Left lung (tissue), 10 donors: ENCODE data around the gene SEPTIN2. TPM values are rescaled to one million over a fixed set of nuclear protein-coding genes. Genes with fewer than 3 reads are reported as not detected.

Experiments used
- ATAC-seq: fragments of 200-7000 bp; cut with Tn5 transposase; one replicate; pipeline ENCODE4 v1.9.1; 2020; ENCODE audit warnings: moderate library complexity
- DNase-seq, 4 donors: peaks; one replicate each; pipeline ENCODE4 v3.0.0-alpha.2; 2013 to 2020
- H3K27ac ChIP-seq, 2 donors: fragments of 200-600 bp; sonication (generic) in 1 of 2; one replicate each; pipeline versions ENCODE4 v1.5.0 to v1.8.0; 2020 to 2021
- H3K27me3 ChIP-seq, 2 donors: fragments of 200-600 bp; sonication (generic) in 1 of 2; one replicate each; pipeline versions ENCODE4 v1.5.0 to v1.8.0; 2020 to 2021
- H3K36me3 ChIP-seq, 2 donors: fragments of 200-600 bp; sonication (generic) in 1 of 2; one replicate each; pipeline versions ENCODE4 v1.5.0 to v1.8.0; 2020 to 2021
- H3K4me1 ChIP-seq, 2 donors: fragments of 200-600 bp; one replicate each; pipeline ENCODE4 v1.8.0; 2021
- H3K4me3 ChIP-seq, 2 donors: fragments of 200-600 bp; sonication (generic) in 1 of 2; one replicate each; pipeline versions ENCODE4 v1.5.0 to v1.8.0; 2020 to 2021; ENCODE audit warnings: mild to moderate bottlenecking in 1 of 2
- H3K9me3 ChIP-seq, 2 donors: fragments of 200-600 bp; sonication (generic) in 1 of 2; one replicate each; pipeline versions ENCODE4 v1.5.0 to v1.8.0; 2020 to 2021
- CTCF ChIP-seq, 2 donors: fragments of 200-600 bp; sonication (generic) in 1 of 2; IDR thresholded peaks; one replicate each; pipeline versions ENCODE4 v1.5.0 to v1.8.0; 2021; ENCODE audit warnings: antibody characterized with exemption in 2 of 2
- intact Hi-C, 2 donors: fragments of 100-400 bp; cut with DNase I; formaldehyde crosslinking; loops; one replicate each; pipeline versions ENCODE4 v1.11.2 to v1.14.2; 2022
- polyA plus RNA-seq, 6 donors: library from polyadenylated mRNA; unstranded; fragments of 120-200 nt; gene quantifications; one replicate each; pipeline ENCODE4 v1.2.1, GENCODE V29; 2013; ENCODE audit not compliant: insufficient read length in 6 of 6
- total RNA-seq, 2 donors: library from RNA; stranded (reverse); fragmentation: NEBNext Ultra II Directional; extraction: Animal tissue kit (Norgen Biotek cat#: 25700); gene quantifications; one replicate each; pipeline ENCODE4 v1.2.1, GENCODE V29; 2021
- donor health status: DM: no; HTN: yes; CAD: no.
- donor health status: DM: no; HTN: no; CAD: no.

The SEPTIN2 gene
- total and polyA plus RNA-seq, 8 donors = 320 to 593 (median 541) TPM

- H3K27me3 ChIP-seq = no peaks in the 10 kb centered on the region
- no peak for ATAC-seq
These were observed 6.8 kb upstream of the SEPTIN2 start for GRCh38 chr2:241308832-241309500.

GRCh38 chr2:241309684-241310117 is 6.0 kb upstream of the SEPTIN2 start:
- no peaks in the 10 kb centered on the region for H3K36me3 ChIP-seq
- H3K27ac ChIP-seq = peak overlapping the region; percentile 5 to 57
- ATAC-seq (peak; percentile 12), DNase-seq (no peak)
- H3K4me1 ChIP-seq = peaks cover 5 to 62% of the 10 kb centered on the region in 2 donors
- H3K27me3 ChIP-seq = no peaks in the 10 kb centered on the region
- H3K9me3 ChIP-seq = no peaks in the 10 kb centered on the region
- TF ChIP-seq CTCF (IDR thresholded peaks at IDR 0.05) = no peak
- intact Hi-C loops = no loop called here
- no peak overlapping the region for H3K4me3 ChIP-seq

More at GRCh38 chr2:241308832-241309500, 6.8 kb upstream of the SEPTIN2 start:
- H3K9me3 ChIP-seq = no peaks in the 10 kb centered on the region
- H3K4me3 ChIP-seq = no peak overlapping the region
- TF ChIP-seq CTCF (IDR thresholded peaks at IDR 0.05) = no peak
- H3K4me1 ChIP-seq = peaks cover 2 to 57% of the 10 kb centered on the region in 2 donors
- H3K27ac ChIP-seq = peak overlapping the region; percentile 5 to 57
- no peak for DNase-seq
- H3K36me3 ChIP-seq = no peaks in the 10 kb centered on the region
- intact Hi-C loops = no loop called here

- intact Hi-C loops = no loop called here
These were observed 4.7 kb upstream of the SEPTIN2 start for GRCh38 chr2:241310917-241311566.

GRCh38 chr2:241312082-241312481 is 3.6 kb upstream of the SEPTIN2 start:
- Histone ChIP-seq H3K4me3 (no peak overlapping the region), H3K36me3 (no peaks in the 10 kb centered on the region), H3K27ac (no peak overlapping the region), H3K4me1 (peaks cover 5 to 70% of the 10 kb centered on the region in 2 donors), H3K27me3 (no peaks in the 10 kb centered on the region), H3K9me3 (no peaks in the 10 kb centered on the region)
- DNase-seq (no peak), ATAC-seq (no peak)
- TF ChIP-seq CTCF (IDR thresholded peaks at IDR 0.05) = no peak
- intact Hi-C loops = no loop called here

More at GRCh38 chr2:241310917-241311566, 4.7 kb upstream of the SEPTIN2 start:
- Histone ChIP-seq H3K4me3 (no peak overlapping the region), H3K27ac (no peak overlapping the region), H3K27me3 (no peaks in the 10 kb centered on the region), H3K4me1 (peaks cover 5 to 62% of the 10 kb centered on the region in 2 donors), H3K36me3 (no peaks in the 10 kb centered on the region), H3K9me3 (no peaks in the 10 kb centered on the region)
- TF ChIP-seq CTCF (IDR thresholded peaks at IDR 0.05) = no peak
- ATAC-seq (no peak), DNase-seq (no peak)

GRCh38 chr2:241313543-241314095 is 2.1 kb upstream of the SEPTIN2 start:
- no peaks in the 10 kb centered on the region for H3K36me3 ChIP-seq
- H3K4me1 ChIP-seq = peaks cover 20 to 76% of the 10 kb centered on the region in 2 donors
- DNase-seq (no peak), ATAC-seq (no peak)
- H3K4me3 ChIP-seq = peak overlapping the region in 1 of 2 donors; percentile 93
- no peaks in the 10 kb centered on the region for H3K9me3 ChIP-seq
- no peaks in the 10 kb centered on the region for H3K27me3 ChIP-seq
- intact Hi-C loops = no loop called here
- no peak for TF ChIP-seq CTCF (IDR thresholded peaks at IDR 0.05)
- peak overlapping the region in 1 of 2 donors; percentile 99 for H3K27ac ChIP-seq
